Mammary epithelial cell (primary cell): ENCODE data around the gene CTSF.

Experiments
- CTCF ChIP-seq, 2 donors: IDR thresholded peaks in 1 of 2; conservative IDR thresholded peaks in 1 of 2; 2 replicates each; pipeline ENCODE4 v1.5.1; 2011 to 2012; ENCODE audit warnings: inconsistent platforms in 2 of 2, low read length in 2 of 2, mild to moderate bottlenecking in 2 of 2, control low read depth in 1 of 2, low read depth in 1 of 2; ENCODE audit not compliant: insufficient read depth in 1 of 2; ENCODE audit errors: extremely low read depth in 1 of 2
- EZH2 ChIP-seq: IDR thresholded peaks from 2 replicates; pipeline ENCODE4 v1.6.1; 2012; ENCODE audit warnings: low read length, inconsistent platforms, borderline replicate concordance

- TF ChIP-seq CTCF (conservative IDR thresholded peaks at IDR 0.05 in 1 of 2, IDR thresholded peaks at IDR 0.05 in 1 of 2; ENCODE audit: extremely low read depth in 1 of 2, insufficient read depth in 1 of 2, low read depth in 1 of 2, low read length in 2 of 2): no peak
- TF ChIP-seq EZH2: no peak
These were observed 670 bp upstream of the CTSF start for GRCh38 chr11:66569076-66569475.
